NCI-H748 treated with DMSO at 0.1 percent for 48 hours (cell line): ENCODE results near the gene PDE4C.

Source experiments
- DNase-seq: peaks from one replicate; lab custom pipeline; 2025; lab: John Stamatoyannopoulos, UW

PDE4C gene

DNA sequence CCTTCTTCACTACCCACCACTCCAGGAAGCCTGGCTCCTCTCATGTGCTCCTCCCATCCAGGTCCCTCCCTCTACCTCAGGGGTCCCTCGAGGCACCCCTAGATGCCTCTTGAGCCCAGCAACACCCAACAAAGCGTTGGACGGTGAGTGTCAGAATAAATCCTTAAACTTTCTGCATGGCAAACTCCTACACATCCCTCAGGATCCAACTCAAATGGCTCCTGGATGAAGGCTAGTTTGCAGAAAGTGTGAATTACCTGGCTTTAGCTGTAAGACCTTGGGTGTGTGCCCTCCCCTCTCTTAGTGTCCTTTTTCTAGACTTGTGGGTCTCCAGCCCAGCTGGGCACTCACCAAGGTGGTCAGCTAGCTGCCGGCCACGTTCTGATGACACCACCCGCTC lies 27.9 kb downstream of the PDE4C start:
- no peak for DNase-seq

DNA sequence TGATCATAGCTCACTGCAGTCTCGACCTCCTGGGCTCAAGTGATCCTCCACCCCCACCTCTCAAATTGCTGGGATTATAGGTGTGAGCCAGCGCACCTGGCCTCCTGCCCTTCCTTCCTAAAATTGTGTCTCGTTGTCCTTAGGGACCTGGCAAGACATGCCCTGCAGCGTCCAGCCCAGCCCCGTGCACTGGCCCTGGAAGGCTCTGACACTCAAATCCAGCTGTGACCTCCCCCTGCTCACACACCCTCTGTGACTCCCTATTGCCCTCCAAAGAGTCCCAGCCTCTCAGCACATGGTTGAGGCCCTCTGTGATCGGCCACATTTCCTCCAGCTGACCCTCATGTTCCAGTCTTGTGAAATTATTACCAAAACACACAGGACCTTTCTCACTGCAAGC lies 28.3 kb downstream of the PDE4C start:
- no peak for DNase-seq

DNA sequence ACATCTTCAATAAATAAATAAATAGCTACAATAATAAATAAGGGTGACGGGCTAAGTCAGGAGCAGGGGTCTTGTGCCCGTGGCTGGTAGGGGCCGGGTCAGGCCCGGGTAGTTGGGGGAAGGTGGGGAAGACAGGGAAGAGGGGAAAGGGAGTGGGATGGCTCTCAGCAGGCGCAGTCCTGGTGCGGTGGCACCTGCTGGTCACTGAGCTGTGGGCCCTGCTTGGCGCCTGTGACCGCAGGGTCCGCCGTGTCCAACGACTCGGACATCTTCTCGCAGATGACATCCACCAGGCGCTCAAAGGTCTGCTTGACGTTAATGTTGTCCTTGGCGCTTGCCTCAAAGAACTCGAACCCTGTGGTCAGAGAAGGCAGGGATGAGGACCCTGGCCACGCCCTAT lies 28.9 kb downstream of the PDE4C start:
- DNase-seq = no peak

DNA sequence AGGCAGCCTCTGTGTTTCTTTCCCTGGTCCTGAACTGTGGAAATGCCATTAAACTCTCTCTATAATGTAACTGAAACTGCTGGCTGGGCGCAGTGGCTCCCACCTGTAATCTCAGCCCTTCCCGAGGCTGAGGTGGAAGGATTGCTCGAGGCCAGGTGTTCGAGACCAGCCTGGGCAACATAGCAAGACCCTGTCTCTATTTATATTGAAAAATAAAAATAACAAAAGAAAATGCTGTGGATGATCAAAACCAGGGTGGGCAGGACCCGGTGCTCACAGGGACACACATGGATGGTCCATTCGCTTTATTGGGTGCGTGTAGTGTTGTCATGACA lies 29.8 kb downstream of the PDE4C start:
- no peak for DNase-seq

DNA sequence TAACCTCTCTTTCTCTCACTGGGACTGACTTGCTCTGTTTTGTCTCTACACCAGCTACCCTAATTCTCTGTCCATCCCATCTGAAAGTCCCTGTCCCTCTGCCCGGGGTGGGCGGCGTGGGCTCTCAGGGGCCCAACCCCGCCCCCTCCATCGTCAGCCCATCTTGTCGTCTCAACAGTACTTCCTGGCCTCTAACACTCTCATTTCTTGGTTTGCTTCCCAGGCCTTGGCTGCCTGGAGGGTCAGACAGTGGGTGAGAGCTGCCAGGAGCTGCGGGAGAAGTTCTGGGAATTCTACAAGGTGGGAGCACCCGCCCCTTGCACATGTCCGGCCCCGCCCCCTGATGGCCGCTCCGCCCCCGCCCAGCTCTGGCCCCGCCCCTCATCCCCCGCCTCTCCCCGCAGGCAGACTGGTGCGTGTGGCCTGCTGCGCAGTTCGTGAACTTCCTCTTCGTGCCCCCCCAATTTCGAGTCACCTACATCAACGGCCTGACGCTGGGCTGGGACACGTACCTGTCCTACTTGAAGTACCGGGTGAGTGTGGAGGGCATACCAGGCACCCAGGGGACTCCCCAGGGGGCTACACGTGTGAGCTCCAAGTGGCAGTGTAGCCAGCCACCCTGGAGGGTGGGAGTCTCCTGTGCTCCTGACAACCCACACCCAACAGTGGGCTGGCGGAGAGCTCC lies 31.5 kb downstream of the PDE4C start:
- no peak for DNase-seq

DNA sequence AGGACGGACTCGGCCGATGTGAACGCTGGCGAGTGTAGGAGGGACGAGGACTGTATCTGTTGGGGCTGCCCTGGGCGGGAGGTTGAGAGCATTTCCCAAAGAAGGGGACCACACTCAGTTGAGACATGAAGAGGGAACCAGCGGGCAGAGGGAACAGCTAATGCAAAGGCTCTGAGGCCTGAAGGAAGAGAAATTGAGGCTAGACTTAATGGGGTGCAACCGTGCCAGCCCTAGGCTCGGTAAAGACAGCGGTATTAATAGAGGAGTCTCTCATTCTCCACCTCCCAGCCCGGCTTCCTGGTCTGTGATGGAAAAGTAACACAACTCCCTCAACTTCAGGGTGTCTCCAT lies 32.1 kb downstream of the PDE4C start:
- no peak for DNase-seq

DNA sequence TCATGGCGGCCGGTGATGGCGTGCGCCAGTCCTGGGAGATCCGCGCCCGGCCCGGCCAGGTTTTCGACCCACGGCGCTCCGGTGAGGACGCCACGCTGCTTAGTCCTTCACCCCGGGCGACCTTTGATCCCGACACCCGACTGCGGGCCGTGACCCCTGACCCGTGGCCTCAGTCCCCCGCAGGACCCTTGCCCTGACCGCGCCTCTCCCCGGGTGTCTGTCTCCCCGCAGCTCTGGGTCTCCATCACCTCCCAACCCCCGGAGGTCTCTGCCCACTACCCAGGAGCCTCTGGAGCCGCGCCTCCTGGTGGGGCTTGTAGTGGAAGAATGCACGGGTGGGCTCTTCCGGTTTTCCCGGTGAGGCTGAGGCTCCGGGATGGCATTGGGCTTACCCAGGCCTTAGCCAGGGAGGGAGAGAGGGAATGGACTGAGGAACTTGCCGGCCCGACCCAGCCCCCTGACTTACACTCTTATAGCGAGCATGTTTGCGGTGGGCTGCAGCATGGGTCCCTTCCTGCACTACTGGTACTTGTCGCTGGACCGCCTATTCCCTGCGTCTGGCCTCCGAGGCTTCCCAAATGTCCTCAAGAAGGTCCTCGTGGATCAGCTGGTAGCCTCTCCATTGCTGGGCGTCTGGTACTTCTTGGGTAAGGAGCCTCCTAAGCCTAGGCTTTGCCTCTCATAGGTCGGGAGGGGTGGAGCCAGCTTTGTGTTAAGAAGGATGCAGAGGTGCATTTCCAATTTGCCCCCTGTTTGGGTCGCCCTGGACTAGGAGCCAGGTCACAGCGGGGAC lies 32.7 kb downstream of the PDE4C start:
- no peak for DNase-seq

DNA sequence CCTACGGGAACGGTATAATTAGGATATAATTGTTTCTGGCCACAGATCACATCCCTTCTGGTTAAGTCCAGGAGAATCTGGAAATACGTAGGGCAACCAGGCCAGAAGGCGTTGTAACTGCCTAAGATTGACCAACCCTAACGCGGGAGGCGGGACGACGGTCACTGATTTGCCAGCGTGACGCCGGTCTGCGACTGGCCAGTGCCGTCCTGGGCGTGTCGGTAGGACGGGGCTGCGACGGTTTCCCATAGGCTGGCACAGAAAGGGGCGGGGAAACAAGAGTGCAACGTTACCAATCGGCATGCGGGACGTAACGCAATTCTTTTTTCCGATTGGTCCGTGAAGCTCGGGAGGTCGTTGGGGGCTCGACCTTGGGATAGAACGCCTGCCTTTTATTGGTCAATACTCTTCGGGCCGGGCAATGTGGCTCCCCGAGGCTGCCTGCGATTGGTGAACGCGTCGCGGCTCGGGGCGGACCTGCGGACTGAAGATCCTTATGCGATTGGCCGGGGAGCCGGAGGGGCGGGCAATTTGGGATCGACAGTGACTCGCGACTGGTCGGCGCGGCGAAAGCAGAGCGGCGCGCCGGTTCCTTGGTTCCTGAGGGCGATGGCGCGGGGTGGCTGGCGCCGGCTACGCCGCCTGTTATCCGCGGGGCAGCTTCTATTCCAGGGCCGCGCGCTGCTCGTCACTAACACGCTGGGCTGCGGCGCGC lies 33.4 kb downstream of the PDE4C start, which contains the start of gene MPV17L2:
TSS of gene MPV17L2 (plus strand) at position 546 of the 715 bp plus-strand sequence. CDS start at position 610, 64 bp downstream.
- peak; percentile 94 for DNase-seq

DNA sequence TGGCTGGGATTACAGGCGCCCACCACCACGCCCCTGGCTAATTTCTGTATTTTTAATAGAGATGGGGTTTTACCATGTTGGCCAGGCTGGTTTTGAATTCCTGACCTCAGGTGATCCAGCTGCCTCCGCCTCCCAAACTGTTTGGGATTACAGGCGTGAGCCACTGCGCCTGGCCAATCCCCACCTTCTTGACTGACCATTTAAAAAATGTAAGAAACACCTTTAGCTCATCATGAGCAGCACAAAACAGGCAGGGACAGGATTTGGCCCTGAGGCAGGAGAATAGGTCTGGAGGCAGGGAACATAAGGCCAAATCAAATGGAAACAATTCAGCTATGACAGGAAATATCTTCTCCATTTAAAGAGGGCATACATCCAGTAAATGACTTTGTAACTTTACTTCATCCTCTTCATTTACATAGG lies 34.6 kb downstream of the PDE4C start:
- DNase-seq = no peak

DNA sequence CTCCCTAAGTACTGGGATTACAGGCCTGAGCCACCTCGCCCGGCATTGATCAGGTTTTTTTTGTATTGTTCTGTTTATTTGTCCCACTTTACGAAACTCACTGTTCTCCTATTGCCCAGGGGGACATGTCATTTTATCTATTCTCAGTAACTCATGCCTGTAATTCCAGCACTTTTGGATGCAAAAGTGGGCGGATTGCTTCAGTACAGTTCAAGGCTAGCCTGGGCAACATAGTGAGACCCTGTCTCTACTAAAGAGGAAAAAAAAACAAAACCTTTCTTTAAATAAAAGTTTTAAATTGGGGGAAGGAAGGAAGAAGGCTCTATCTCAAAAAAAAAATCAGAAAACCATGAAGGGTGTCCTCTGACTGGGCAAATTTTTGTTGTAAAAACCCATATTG lies 36.0 kb downstream of the PDE4C start:
- no peak for DNase-seq

DNA sequence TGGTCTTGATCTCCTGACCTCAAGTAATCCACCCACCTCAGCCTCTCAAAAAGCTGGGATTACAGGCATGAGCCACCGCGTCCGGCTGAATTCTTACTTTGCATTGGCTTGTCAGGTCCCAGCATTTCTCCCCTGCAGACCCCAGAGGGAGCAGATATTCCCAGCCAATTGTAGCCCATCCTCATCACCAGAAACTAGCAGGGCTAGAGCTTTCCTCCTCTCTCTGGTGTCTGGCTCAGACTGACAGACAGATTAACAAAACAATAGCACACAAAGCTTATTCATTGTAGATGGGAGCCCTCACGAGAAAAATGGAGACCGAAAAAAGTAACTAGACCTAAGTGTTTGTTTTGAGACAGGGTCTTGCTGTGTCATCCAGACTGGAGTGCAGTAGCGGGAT lies 40.7 kb downstream of the PDE4C start:
- no peak for DNase-seq

DNA sequence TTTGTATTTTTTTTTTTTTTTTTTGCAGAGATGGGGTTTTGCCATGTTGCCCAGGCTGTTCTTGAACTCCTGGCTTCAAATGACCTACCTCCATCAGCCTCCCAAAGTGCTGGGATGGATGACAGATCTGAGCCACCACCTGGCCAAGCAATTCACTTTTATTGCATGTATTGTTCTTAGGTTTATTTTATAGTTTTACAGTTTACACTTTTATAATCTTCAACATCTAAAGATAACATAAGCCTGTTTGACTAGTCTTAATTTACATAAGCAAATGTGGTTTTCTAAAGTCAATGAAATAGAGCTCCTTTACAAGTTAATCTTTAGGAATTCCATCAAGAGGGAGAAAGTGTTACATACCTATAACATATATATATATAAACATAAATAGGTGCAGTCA lies 42.7 kb downstream of the PDE4C start:
- no peak for DNase-seq

DNA sequence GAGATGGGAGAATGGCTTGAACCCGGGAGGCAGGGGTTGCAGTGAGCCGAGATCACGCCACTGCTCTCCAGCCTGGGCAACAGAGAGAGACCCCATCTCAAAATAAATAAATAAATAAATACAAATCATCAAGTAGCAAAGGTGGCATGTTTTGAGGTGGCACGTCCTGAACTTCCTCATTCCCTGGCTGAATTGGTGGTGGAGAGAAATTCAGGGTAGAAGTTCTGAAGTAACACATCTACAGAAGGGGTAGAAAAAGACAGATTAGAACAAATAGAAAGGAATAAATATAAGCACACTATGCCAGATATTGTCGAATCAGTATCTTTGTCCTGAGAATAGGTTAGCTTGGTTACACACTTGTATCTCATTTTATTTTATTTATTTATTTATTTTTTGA lies 46.3 kb downstream of the PDE4C start:
- DNase-seq = no peak

DNA sequence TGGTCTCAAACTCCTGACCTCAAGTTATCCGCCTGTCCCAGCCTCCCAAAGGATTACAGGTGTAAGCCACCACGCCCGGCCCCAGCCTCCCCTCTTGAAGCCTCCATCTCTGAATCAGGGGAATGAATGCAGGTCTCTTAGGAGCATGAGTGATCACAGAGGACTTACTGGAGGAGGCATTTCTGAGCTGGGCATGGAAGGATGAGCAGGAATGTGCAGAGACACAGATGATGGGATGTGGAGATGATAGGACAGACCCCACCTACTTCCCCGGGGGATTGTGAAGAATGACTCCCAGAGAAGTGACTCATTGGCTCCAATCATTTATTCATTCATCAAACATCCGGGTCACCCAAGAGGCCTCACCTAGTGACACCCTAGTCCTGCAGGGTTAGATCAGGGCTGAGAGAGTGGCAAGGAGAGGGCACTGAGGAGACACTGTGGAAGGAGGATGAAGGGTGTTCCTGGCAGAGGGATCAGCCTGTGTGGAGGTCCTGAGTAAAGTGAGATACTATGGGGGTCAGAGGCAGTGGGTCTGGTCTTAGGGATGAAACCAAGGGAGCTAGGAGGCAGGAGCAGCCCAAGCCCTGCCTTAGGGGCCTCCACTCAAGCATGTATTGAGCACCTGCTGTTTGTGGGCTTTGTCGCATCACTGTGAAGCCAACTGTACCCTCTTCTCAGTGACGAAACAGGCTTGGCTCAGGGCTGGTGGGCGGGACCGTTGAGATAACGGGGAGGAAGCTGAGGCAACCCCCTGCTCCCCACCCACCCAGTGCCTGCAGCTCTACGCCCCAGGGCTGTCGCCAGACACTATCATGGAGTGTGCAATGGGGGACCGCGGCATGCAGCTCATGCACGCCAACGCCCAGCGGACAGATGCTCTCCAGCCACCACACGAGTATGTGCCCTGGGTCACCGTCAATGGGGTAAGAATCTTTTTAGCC lies 49.6 kb downstream of the PDE4C start:
- DNase-seq = no peak

DNA sequence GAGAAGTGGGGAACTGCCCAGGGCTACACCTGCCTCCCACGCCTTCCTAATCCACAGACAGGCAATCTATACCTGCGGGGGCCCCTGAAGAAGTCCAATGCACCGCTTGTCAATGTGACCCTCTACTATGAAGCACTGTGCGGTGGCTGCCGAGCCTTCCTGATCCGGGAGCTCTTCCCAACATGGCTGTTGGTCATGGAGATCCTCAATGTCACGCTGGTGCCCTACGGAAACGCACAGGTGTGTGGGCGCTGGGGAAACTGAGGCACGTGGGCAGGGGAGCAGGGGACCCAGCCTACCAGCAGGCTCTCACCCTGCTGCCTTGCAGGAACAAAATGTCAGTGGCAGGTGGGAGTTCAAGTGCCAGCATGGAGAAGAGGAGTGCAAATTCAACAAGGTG lies 51.3 kb downstream of the PDE4C start:
- DNase-seq = no peak
